HS-5 (cell line): ENCODE measurements around the gene DNER.
"Not testable (repeated sequence)": the region's sequence is repeated elsewhere in the genome, so short reads cannot be mapped to it uniquely, and the experiment has no call there.

Experiments
- DNase-seq: peaks from one replicate; pipeline ENCODE4 v3.0.0-alpha.2; 2012; ENCODE audit warnings: low read depth

DNER gene, protein sequence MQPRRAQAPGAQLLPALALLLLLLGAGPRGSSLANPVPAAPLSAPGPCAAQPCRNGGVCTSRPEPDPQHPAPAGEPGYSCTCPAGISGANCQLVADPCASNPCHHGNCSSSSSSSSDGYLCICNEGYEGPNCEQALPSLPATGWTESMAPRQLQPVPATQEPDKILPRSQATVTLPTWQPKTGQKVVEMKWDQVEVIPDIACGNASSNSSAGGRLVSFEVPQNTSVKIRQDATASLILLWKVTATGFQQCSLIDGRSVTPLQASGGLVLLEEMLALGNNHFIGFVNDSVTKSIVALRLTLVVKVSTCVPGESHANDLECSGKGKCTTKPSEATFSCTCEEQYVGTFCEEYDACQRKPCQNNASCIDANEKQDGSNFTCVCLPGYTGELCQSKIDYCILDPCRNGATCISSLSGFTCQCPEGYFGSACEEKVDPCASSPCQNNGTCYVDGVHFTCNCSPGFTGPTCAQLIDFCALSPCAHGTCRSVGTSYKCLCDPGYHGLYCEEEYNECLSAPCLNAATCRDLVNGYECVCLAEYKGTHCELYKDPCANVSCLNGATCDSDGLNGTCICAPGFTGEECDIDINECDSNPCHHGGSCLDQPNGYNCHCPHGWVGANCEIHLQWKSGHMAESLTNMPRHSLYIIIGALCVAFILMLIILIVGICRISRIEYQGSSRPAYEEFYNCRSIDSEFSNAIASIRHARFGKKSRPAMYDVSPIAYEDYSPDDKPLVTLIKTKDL

DNA sequence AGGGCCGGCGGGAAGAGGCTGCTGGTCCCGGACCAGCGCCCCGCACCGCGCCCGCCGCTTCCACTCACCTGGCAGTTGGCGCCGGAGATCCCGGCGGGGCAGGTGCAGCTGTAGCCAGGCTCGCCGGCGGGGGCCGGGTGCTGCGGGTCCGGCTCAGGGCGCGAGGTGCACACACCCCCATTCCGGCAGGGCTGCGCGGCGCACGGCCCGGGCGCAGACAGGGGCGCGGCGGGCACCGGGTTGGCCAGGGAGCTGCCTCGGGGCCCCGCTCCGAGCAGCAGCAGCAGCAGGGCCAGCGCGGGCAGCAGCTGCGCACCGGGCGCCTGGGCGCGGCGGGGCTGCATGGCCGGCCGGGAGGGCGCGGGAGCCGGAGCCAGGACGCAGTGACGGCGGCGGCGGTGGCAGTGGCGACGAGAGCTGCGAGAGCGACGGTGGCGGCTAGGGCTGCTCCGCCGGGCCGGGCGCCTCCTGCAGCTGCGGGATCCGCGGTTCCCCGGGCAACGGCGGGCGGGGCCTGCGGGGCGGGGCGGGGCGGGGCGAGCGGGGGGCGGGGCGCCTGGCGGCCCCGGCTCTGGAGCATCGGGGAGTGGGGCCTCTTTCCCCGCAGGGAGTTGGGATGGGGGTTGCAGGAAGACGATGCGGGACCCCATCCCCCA, at the start of gene DNER:
Gene DNER, minus strand, starts transcription at position 476 of the 656 bp plus-strand sequence. Its CDS starts 132 bp downstream, at position 344.
- DNase-seq, result no peak

DNA sequence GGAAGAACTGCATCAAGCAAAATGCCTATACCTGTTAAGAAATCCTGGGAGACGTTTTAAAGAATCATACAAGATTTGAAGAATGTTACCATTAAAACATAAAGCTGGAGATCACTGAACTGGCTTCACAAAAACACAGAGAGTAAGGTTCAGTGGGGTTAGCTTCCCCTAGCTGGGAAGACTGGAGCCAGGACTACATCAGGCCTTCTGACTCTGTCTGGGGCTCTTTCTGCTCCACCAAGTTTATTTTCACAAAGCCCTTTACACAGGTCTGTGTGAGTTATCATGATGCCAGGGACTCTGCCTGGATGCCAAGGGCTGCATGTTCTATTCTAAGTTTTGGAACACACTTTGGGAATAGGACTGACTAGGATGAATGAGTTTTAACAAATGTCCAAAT, 47.3 kb upstream of the DNER start:
- no peak for DNase-seq

DNA sequence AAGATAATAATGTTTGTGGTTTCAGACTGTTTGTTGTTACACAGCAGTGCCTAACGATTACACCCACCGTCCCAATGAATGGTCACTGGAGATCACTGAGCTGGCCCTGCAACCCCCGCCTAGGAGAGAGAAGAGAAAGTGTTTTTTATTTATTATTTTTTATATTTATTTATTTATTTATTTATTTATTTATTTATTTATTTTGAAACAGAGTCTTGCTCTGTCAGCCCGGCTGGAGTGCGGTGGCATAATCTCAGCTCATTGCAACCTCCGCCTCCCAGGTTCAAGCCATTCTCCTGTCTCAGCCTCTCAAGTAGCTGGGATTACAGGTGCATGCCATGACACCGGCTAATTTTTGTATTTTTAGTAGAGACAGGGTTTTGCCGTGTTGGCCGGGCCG, 43.1 kb upstream of the DNER start:
- DNase-seq, result not testable (repeated sequence)

DNA sequence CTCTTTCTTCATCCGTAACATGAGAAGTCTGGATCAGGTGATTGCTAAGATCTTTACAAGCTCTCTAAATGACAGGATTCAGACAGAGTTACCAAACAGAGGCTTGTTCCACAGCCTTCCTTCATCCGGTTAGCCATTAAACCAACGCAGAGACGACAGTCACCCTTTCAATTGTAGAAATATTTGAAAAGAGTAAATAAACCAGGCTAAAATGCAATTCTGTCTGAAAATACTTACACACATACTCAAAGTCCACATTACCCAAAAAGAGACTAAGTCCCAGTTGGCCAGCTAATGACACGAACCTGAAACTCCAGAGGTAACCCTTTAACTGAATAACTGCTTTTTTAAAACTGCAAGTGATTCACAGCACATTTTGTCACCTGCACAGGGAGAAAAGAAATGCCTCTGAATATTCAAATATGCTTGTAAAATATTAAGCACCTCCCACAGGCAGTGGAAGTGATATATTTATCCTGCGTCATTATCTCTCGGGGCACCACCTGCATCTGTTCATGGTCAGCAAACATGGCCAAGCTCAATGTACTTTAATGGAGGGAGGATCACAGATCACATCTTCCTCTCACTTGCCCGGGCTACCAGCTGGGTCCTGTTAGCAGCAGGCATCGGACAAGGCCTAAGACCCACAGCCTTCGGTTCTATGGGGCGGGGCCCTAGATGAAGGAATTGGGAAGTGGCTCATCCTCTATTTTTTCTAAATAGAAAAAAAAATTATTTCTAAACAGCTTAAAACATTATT, 38.8 kb upstream of the DNER start:
- DNase-seq, result no peak

DNA sequence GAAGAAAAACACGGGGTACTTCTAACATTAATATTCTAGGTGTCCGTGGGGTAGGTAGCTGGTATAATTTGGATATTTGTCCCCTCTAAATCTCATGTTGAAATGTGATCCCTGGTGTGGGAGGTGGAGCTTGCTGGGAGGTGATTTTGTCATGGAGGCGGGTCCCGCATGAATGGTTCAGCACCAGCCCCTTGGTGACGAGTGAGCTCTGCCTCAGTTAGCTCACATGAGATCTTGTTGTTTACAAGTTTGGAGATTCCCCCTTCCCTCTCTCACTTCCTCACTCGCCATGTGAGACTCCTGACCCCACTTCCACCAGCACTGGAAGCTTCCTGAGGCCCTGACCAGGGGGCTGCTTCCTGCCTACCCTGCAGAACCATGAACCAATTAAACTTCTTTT, 35.4 kb upstream of the DNER start:
- no peak for DNase-seq

DNA sequence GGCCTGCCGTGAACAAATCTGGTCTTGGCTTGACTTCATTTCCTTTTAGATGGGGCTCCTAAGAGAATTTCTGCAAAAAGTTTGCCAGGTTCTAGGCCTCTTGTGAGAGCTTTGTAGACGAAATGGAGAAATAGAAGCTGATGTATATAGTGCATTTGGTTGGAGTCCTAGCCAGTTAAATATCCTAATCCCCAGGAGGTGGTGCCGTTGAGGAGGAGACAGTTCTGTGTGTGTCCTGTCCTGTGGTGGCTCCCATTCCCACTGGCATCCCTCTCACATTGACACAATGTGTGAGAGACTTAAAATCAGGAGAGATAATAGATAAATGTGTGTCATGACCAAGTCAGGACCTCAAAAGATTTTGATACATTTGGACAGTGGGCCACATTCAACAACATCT, 34.6 kb upstream of the DNER start:
- no peak for DNase-seq

DNA sequence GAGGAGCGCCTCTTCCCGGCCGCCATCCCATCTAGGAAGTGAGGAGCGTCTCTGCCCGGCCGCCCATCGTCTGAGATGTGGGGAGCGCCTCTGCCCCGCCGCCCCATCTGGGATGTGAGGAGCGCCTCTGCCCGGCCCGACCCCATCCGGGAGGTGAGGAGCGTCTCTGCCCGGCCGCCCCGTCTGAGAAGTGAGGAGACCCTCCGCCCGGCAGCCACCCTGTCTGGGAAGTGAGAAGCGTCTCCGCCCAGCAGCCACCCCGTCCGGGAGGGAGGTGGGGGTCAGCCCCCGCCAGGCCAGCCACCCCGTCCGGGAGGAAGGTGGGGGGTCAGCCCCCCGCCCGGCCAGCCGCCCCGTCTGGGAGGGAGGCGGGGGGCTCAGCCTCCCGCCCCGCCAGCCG, 28.3 kb upstream of the DNER start:
- not testable (repeated sequence) for DNase-seq

DNA sequence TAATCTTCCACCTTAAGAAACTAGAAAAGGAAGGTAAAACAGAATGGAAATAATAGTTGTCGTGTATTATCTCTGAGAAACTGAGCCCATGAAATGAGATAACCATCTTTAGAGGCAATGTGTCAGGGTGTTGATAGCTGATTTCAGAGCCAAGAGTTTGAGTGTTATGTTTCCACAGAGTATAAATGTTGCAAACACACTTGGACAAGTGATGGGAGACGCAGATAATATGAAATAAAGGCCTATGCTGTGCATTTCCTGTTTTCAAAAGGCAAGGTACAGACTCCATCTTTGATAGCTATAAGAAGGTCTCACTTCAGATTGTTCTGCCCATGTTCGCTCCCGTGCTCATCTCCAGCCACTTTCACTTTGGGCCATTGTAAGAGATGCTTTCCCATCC, 25.9 kb upstream of the DNER start:
- no peak for DNase-seq

DNA sequence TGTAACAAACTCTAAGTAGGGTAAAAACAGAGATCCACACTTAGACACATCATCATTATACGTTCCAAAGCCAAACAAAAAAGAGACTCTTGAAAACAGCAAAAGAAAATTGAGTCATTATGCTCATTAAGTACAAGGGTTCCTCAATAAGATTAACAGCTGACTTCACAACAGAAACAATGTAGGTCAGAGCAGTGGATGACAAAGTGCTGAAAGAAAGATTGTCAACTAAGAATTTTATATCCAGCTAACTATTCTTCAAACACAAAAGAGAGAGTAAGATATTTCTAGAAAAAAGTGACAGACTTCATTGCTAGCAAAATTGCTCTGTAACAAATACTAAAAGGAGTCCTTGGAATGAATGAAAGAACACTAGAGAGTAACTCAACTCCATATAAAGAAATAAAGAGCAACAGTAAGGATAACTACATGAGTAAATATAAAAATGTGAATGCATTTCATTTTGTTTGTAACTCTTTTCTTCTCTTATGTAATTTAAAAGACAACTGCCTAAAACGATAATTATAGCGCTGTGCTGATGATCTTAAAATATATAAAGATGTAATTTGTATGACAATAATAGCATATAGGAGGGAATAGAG, 23.8 kb upstream of the DNER start:
- no peak for DNase-seq

DNA sequence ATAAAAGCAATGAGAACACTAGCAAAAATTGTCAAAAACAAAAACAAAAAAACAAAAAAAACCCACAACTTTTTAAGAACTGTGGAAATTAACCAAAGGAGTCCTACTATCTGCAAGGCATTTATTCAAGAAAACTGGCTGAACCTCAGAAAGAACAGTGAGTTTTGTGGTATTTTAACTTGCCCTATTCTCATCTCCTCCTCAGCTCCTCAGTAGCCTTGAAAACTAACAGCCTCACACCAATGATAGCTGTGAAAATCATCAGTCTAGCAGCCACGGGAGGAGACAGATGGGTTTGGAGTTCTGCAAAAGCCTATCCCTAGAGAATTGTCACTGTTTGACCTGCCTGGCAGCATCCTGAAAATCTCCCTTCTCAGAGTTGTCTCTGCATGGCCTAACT, 20.1 kb upstream of the DNER start:
- DNase-seq, result no peak

DNA sequence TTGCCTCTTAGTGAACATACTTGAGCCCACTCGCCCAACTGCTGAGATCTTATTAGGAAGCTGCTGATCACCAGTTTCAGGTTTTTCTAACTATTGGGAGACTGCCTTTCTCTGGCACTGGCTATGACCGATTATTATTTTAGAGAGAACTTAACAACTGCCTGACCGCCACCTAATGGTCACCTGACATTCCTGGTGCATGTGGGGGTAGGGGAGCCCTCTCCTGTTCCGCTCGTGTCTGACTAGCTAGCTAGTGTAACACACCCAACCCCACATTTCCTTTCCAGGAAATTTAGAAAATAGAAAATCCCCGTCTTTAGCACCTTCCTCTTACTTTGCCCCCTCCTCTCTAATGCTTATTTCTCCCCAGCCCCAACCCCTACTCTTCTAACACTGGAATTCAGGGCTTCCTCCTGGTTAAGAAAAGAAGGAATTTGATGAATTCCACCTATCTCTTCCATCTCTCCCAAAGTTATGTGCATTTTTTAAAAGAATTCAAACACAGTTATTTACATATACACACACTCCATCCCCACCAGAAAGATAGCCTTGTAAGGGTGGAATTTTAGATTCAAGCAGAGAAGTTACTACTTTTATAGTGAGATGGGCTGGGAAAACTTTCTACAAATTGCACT, 19.4 kb upstream of the DNER start:
- DNase-seq, result no peak

DNA sequence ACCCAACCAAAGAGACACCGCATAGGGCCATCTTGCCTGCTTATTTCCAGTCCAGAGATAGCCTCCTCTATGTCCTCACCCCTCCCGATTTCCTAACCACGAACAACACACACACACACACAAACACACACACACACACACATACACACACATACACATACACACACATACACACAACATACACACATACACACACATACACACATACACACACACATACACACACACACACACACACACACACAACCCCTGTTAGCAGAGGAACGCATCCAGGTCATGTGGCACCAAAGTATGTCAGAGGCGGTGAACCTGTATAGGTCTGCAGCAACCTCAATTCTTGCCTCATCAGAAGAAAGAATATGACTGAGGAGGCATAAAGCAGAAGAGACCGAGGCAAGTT, 18.5 kb upstream of the DNER start:
- no peak for DNase-seq

DNA sequence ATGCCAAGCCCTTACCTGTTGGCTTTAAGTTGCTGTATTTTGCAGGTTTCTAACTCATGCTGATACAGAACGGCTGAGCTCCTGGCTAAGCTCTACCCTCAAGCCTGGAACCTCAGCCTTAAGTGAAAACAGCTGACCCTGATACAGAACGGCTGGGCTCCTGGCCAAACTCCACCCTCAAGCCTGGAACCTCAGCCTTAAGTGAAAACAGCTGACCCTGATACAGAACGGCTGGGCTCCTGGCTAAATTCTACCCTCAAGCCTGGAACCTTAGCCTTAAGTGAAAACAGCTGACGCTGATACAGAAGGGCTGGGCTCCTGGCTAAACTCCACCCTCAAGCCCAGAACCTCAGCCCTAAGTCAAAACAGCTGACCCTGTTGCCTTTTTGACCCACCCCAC, 17.6 kb upstream of the DNER start:
- DNase-seq, result no peak

DNA sequence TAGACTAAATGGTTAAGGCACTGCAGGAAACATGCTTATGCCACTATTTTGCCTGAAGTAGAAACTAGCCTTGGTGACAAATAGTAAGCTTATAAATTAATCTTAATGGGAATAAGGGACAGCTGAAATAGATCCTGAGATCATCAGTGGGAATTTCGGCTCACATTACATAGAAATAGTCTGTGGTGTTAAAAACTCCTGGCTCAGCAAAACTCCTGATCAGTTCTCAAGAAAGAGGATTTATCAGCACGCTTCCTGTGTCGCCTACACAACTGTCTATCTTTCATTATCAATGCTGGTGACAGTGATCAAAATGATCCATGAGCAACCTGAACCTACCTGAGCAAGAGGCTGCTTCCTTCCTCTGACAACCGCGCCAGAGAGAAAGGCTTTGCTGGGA, 17.0 kb upstream of the DNER start:
- no peak for DNase-seq

DNA sequence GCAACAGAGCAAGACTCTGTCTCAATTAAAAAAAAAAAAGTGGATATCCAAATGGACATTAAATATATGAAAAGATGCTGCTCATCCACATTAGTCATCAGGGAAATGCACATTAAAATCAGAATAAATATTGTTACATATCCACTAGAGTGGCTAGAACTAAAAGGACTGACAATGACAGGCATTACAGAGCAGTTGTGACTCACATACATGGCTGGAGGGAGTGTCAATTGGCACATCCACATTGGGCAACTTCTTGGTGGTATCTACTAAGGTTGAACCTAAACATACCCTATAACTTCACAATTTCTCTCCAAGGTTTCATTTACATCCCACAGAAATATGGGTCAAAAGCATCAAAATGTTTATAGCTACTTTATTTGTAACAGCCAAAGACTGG, 14.0 kb upstream of the DNER start:
- DNase-seq, result no peak

DNA sequence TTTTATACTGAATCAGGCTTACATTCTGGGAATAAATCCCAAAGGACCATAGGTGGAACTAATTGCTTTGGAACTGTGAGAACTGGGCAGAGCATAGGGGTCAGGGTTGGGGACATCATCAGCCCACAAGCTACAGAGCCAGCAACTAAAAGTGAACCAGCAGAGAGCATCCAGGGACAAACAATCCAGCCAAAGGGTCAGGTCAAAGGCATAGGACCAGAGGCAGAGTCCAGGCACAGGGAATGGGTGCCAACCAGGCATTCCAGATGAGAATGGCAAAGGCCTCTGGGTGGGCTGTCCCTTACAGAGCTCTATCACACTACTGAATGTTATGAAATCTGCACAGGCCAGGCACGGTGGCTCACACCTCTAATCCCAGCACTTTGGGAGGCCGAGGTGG, 12.3 kb upstream of the DNER start:
- no peak for DNase-seq

DNA sequence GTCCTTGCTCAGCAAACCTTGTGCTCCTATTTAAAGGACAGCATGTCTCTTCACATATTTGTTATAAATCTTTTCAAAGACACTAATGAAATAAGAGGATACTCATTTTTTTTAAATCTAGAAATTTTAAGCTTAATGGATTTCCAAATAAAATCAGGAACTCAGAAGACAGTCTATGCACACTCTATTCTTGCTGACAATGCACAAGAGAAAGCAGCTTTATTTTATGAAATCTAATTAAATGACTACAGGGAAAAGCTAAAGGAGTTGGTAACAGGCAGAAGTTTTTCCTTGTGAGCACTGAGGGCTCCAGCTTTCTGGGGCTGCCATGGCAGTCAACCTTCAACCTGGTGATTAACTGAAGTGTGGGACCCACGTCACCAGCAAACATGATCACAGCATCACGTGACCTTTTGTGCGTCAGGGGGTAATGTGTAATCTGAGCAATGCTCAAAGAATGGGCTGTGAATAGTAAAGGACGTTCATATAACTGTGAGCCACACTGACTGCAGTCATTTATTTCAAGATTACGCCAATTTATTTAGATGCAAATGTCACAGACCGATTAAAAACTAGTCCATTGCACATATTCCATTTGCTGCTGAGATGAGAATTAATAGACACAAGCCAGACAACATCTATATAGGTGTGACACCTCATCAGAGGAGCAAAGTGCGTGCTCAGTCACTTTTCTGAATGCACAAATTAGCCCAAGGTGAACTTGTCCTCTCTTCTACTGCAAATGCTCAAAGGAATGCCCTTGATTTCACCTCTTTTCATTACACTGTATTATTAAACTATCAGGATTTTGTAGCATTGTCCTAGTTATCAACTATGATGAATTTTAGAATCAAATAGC, 11.6 kb upstream of the DNER start:
- peak; percentile 84 for DNase-seq

DNA sequence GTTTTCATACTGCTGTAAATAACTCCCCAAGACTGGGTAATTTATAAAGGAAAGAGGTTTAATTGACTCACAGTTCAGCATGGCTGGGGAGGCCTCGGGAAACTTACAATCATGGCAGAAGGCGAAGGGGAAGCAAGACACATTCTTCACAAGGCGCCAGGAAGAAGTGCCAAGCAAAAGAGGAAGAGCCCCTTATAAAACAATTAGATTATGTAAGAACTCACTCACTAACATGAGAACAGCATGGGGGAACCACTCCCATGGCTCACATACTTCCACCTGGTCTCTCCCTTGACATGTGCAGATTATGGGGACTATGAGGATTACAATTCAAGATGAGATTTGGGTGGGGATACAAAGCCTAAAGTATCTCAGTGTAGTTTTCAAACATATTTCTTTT, 8.8 kb upstream of the DNER start:
- not testable (repeated sequence) for DNase-seq

DNA sequence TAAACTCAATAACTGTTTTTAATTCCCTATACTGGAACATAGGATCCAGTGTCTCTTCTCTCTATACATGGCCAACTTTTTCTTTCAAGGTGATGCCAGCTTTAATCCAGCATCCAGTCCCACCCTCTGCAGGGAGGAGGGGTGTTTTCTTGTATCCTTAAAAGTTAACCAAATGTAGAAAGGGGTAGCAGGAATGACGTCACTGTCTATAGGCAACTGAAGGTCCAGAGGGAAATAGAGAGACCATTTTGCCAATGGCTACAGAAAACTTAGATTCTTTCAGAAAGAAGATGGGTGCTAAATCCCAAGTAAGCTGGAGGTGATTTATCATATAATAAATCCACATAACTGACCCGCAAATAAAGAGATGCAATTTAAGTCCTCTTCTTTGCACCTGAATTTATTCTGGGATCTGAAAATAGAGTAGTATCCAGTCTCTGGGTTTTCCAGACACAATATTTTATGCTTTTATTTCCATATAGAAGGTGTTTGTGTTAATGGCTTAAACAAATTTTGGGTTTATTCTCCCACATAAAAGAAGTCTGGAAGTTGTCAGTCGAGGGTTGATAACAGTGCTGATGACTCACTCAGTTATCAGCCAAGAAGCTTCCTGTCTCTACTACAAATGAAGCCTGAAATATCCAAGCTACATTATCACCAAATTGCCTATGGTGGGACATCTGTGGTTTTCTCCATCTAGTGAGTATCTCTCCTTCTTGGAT, 5.7 kb upstream of the DNER start:
- no peak for DNase-seq

DNA sequence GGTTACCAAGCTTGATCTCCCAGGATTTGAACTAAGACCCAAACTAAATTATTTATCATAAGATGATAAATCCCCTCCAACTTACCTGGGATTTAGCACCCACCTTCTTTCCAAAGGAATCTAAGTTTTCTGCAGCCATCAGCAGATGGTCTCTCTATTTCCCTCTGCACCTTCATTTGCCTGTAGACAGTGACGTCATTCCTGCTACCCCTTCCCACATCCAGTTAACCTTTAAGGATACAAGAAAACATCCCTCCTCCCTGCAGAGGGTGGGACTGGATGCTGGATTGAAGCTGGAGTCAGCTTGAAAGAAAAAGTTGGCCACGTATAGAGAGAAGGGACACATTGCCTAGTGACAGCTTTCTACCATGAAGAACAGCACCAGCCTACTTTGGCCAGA, 3.7 kb upstream of the DNER start:
- DNase-seq, result no peak
